Smooth muscle cell (in vitro differentiated cells): ENCODE measurements around the gene DPF3. TPM values are rescaled to one million over a fixed set of nuclear protein-coding genes. Genes with fewer than 3 reads are reported as not detected.

ENCODE experiments used
- DNase-seq: peaks from one replicate; lab custom pipeline; 2025; ENCODE audit not compliant: unreplicated experiment; lab: John Stamatoyannopoulos, UW
- H2AFZ ChIP-seq: fragments of 200-600 bp; sonication (generic); 2 replicates; pipeline ENCODE4 v1.6.0; 2016; ENCODE audit warnings: antibody characterized with exemption, low read depth, mild to moderate bottlenecking
- H3F3A ChIP-seq: fragments of 200-600 bp; sonication (generic); 2 replicates; pipeline ENCODE4 v1.6.0; 2017; ENCODE audit warnings: antibody characterized with exemption, low read depth
- H3K27ac ChIP-seq: fragments of 200-600 bp; sonication (generic); 2 replicates; pipeline ENCODE4 v1.5.1; 2016; ENCODE audit warnings: low read depth, mild to moderate bottlenecking
- H3K27me3 ChIP-seq: fragments of 200-600 bp; sonication (generic); 2 replicates; pipeline ENCODE4 v1.6.1; 2016; ENCODE audit warnings: low read depth, mild to moderate bottlenecking
- H3K36me3 ChIP-seq: fragments of 200-600 bp; sonication (generic); 2 replicates; pipeline ENCODE4 v1.5.1; 2016; ENCODE audit warnings: low read depth
- H3K4me1 ChIP-seq: fragments of 200-600 bp; sonication (generic); 2 replicates; pipeline ENCODE4 v1.5.1; 2016; ENCODE audit warnings: low read depth
- H3K4me2 ChIP-seq: fragments of 200-600 bp; sonication (generic); 2 replicates; pipeline ENCODE4 v1.6.0; 2016; ENCODE audit warnings: mild to moderate bottlenecking
- H3K4me3 ChIP-seq: fragments of 200-600 bp; sonication (generic); 2 replicates; pipeline ENCODE4 v1.5.1; 2016; ENCODE audit warnings: mild to moderate bottlenecking
- H3K79me2 ChIP-seq: fragments of 200-600 bp; sonication (generic); 2 replicates; pipeline ENCODE4 v1.6.0; 2016; ENCODE audit warnings: low read depth, mild to moderate bottlenecking
- H3K9ac ChIP-seq: fragments of 200-600 bp; sonication (generic); 2 replicates; pipeline ENCODE4 v1.6.0; 2016; ENCODE audit warnings: low read depth
- H3K9me3 ChIP-seq: fragments of 200-600 bp; sonication (generic); replicated peaks from 2 replicates; pipeline ENCODE4 v1.5.1; 2016; ENCODE audit warnings: low read depth
- H4K20me1 ChIP-seq: fragments of 200-600 bp; sonication (generic); 2 replicates; pipeline ENCODE4 v1.6.0; 2016; ENCODE audit warnings: low read depth
- CTCF ChIP-seq: fragments of 200-600 bp; sonication (generic); IDR thresholded peaks from 2 replicates; pipeline ENCODE4 v1.5.1; 2017; ENCODE audit warnings: borderline replicate concordance, mild to moderate bottlenecking, antibody characterized with exemption; ENCODE audit not compliant: insufficient read depth, poor library complexity, severe bottlenecking
- WGBS: methylation state at CpG from one replicate; pipeline ENCODE4 v1.1.7; 2016; ENCODE audit warnings: low lambda C conversion rate; 5-methylcytosine and 5-hydroxymethylcytosine counted together
- polyA plus RNA-seq: library from polyadenylated mRNA; unstranded; fragments of >200 nt; fragmentation: Nextera tagmentation; extraction: Ambion mirVana; gene quantifications from 2 replicates; pipeline ENCODE4 v1.2.1, GENCODE V29; 2016
- total RNA-seq: library from RNA; depleted of rRNA; stranded (reverse); fragments of >200 nt; gene quantifications from 2 replicates; pipeline ENCODE4 v1.2.3, GENCODE V29; 2014

The DPF3 gene
- total and polyA plus RNA-seq, 2 experiments from 2014 or later = 4.9 to 12.6 TPM

DNA sequence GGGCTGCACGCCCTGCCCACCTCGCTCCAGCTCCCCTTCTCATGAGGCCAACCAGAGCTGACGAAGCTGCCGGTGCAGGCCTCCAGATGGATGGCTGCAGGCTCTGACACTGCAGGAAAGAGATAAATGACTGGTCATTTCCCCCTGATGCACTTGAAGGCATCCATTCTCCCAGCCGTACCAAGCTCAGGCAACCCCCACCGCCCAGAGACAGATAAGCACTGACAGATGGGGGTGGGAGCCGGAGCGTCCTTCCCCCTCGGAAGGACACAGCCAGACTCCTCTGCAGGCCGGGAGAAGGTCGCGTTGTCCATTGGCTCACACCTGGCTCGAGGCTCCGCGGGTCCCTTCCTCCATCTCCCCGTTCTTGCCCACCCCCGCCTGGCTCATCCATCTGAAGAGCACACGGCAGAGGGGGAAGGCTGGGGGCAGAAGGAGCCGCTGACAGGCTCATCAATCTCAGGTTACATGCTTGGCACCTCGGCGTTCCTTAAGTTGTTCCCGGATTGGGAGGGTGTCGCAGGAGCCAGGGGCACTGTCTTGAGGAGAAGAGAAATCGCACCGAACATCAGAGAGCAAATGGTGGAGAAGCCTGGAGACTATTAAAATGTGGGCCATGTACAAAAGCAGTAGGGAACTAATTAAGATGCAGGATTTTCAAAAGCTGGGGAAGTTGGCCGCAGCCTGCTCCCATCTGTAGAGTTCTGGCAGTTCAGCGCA is 151.6 kb downstream of the DPF3 start:
- no peaks in the 10 kb centered on the region for H3F3A ChIP-seq
- no peak overlapping the region for H3K4me2 ChIP-seq
- no peaks in the 10 kb centered on the region for H3K27me3 ChIP-seq
- TF ChIP-seq CTCF = no peak
- H3K79me2 ChIP-seq = no peaks in the 10 kb centered on the region
- no peaks in the 10 kb centered on the region for H3K4me1 ChIP-seq
- no peaks in the 10 kb centered on the region for H3K36me3 ChIP-seq
- H3K9me3 ChIP-seq = no peaks in the 10 kb centered on the region
- no peak overlapping the region for H3K27ac ChIP-seq
- DNase-seq = no peak
- H2AFZ ChIP-seq = no peak overlapping the region
- no peak overlapping the region for H3K4me3 ChIP-seq
- WGBS = 78% methylated on average over 24 of the region's 27 CpGs
- H3K9ac ChIP-seq = no peak overlapping the region
- no peaks in the 10 kb centered on the region for H4K20me1 ChIP-seq

DNA sequence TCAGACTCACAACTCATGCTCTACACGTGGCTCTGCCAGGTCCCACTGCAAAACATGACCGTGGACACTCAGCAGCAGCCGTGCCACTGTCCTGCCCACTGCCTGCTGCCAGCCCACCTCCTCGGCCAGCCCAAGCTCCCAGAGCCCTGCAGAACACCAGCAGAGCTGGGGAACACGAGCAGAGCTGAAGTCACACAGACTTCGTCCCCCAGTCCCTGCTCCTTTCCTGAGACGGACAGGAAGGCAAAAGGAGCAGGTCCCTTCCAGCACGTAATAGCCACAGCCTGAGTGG is 152.1 kb downstream of the DPF3 start:
- no peaks in the 10 kb centered on the region for H4K20me1 ChIP-seq
- no peak overlapping the region for H2AFZ ChIP-seq
- no peak for TF ChIP-seq CTCF
- H3K4me2 ChIP-seq = no peak overlapping the region
- no peak overlapping the region for H3K4me3 ChIP-seq
- H3K27ac ChIP-seq = no peak overlapping the region
- H3K79me2 ChIP-seq = no peaks in the 10 kb centered on the region
- no peak for DNase-seq
- no peaks in the 10 kb centered on the region for H3K36me3 ChIP-seq
- H3K4me1 ChIP-seq = no peaks in the 10 kb centered on the region
- no peaks in the 10 kb centered on the region for H3K27me3 ChIP-seq
- H3F3A ChIP-seq = no peaks in the 10 kb centered on the region
- 84% methylated on average over 8 of the region's 8 CpGs for WGBS
- no peak overlapping the region for H3K9ac ChIP-seq
- no peaks in the 10 kb centered on the region for H3K9me3 ChIP-seq

DNA sequence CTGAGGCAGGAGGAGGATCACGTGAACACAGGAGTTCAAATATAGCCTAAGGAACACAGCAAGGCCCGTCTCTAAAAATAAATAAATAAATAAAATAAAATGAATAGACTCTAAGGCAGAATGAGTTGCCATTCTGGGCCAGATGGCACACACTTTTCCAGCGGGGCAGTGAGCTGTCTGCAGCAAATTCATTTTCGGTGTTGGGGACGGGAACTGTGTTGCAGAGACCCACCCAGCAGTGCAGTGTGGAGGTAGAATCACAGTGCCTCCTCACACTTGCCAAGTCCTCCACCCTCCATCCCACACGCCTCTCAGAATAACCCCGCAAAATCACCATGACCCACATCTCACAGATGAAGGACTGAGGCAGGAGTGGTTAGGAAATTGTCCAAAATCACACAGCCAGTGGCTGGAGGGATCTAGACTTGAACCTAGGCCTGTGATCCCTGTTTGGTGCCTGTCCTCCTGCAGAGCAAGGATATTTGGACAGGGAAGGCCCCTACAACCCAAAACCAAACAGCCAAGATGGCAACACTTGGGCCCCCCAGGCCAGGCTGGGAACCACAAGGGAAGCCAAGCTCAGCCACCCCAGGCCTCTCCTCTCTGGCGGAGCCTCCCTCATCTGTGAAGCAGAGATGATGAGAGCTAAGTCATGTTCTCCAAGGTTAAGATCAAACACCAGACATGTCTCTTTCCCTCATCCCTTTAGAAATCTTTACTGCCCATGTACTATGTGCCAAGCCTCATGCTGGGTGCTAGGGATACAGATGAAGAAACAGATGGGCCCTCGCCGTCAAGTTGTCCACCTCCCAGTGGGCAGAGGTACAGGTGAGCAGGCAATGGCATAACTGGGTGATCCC is 152.7 kb downstream of the DPF3 start:
- Histone ChIP-seq H3K9me3 (no peaks in the 10 kb centered on the region), H4K20me1 (no peaks in the 10 kb centered on the region), H3K4me2 (no peak overlapping the region), H3K4me3 (no peak overlapping the region), H2AFZ (no peak overlapping the region), H3K4me1 (no peaks in the 10 kb centered on the region), H3K79me2 (no peaks in the 10 kb centered on the region), H3F3A (no peaks in the 10 kb centered on the region), H3K27ac (no peak overlapping the region), H3K9ac (no peak overlapping the region), H3K27me3 (no peaks in the 10 kb centered on the region), H3K36me3 (no peaks in the 10 kb centered on the region)
- WGBS = 92% methylated on average over 10 of the region's 10 CpGs
- TF ChIP-seq CTCF = no peak
- no peak for DNase-seq
